ENCODE measurements around the gene MBNL1.

Gene MBNL1

DNA sequence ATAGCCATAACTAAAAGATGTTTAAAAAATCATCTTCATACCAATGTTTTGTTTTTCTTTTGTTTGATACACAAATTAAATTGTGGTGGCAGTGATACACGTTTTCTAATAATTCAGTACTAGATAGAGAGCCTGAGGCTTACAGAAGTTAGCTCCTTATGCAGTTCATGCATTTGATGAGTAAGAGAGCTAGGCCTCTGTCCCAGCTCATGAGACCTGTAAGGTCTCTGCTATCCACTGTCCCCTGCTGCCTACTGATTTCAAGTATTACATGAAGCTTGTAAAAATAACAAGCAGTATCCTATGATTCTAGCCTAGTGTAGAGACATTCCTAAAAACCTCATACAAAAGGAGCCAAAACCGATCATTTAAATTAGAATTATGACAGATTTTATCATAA, 144.5 kb downstream of the MBNL1 start:
- DNase-seq (ENCODE audit: insufficient read length, low spot score) (no peak), FAIRE-seq (no peak)
- TF ChIP-seq, protein P1, sequence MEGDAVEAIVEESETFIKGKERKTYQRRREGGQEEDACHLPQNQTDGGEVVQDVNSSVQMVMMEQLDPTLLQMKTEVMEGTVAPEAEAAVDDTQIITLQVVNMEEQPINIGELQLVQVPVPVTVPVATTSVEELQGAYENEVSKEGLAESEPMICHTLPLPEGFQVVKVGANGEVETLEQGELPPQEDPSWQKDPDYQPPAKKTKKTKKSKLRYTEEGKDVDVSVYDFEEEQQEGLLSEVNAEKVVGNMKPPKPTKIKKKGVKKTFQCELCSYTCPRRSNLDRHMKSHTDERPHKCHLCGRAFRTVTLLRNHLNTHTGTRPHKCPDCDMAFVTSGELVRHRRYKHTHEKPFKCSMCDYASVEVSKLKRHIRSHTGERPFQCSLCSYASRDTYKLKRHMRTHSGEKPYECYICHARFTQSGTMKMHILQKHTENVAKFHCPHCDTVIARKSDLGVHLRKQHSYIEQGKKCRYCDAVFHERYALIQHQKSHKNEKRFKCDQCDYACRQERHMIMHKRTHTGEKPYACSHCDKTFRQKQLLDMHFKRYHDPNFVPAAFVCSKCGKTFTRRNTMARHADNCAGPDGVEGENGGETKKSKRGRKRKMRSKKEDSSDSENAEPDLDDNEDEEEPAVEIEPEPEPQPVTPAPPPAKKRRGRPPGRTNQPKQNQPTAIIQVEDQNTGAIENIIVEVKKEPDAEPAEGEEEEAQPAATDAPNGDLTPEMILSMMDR (IDR thresholded peaks at IDR 0.05; ENCODE audit: insufficient read depth, missing control alignments), result no peak

DNA sequence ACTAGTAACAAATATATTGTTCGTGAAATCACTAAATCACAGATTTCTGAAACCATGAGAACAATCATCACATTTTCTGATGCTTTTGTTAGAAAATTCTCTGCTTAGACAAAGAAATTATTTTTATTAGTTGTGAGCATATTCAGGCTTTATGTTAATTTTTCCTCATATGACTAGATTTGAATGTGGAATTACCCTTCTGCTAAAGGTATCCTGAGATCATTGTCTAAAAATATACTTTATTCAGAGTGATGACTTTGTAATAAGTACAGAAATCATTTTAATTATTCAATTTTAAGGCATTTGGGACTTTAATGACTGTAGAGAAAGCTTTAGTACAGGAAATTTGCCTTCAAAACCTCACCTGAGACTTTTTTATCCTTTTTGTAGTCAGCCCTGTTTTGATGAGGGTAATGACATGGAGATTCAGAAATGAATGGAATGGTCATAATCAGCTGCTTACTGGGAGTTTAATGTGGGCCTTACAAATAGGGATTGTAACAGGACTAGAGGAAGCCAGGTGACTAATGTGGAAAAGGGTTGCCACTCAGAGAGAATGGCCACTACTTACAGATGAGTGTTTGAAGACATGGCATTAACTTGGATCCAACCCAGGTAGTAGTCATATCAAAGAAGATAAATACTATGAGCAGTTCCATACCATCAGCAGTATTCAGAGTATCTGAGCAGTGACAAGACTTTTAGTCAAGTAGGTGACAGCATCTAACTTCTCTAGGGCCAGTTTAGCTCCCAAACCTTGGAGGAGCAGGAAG, 148.3 kb downstream of the MBNL1 start:
- TF ChIP-seq, protein P1 (IDR thresholded peaks at IDR 0.05; ENCODE audit: insufficient read depth, missing control alignments), result no peak
- DNase-seq (ENCODE audit: insufficient read length, low spot score), result no peak

DNA sequence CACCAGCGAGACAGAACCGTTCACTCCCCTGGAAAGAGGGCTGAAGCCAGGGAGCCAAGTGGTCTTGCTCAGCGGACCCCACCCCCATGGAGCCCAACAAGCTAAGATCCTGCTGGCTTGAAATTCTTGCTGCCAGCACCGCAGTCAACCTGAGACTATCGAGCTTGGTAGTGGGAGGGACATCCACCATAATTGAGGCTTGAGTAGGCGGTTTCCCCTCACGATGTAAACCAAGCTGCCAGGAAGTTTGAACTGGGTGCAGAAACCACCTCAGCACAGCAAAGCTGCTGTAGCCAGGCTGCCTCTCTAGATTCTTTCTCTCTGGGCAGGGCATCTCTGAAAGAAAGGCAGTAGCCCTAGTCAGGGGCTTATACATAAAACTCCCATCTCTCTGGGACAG, 151.0 kb downstream of the MBNL1 start:
- no peak for FAIRE-seq
- no peak for DNase-seq (ENCODE audit: insufficient read length, low spot score)
- TF ChIP-seq, protein P1 (IDR thresholded peaks at IDR 0.05; ENCODE audit: insufficient read depth, missing control alignments), result no peak

More for the DNA sequence above, 148.3 kb downstream of the MBNL1 start:
- no peak for FAIRE-seq

DNA sequence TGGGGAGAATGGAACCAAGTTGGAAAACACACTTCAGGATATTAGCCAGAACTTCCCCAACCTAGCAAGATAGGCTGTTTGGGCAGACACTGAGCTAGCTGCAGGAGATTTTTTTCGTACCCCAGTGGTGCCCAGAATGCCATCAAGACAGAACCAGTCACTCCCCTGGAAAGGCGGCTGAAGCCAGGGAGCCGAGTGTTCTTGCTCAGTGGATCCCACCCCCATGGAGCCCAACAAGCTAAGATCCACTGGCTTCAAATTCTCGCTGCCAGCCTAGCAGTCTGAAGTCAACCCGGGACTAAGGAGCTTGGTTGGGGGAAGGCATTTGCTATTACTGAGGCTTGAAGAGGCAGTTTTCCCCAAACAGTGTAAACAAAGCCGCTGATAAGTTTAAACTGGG, 152.4 kb downstream of the MBNL1 start:
- no peak for DNase-seq (ENCODE audit: insufficient read length, low spot score)
- TF ChIP-seq, protein P1 (IDR thresholded peaks at IDR 0.05; ENCODE audit: insufficient read depth, missing control alignments), result no peak
- no peak for FAIRE-seq

DNA sequence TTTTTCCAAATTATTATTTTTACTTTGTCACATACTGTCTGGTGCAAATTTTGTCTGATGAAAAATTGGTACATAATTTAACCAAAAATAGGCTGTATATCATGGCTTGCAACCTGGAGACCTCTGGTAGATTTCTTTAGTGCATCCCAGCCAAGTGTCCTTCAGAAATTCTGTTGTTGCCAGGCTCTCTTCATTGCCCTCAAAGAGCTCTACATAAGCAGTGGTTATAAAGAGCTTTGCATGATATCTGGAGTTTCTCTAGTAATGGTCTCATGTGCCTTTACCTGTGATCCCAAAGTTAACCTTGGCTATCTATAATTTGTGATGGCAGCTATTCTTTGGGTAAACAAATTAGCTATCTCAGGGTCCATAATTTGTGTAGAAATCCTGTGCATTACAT, 157.7 kb downstream of the MBNL1 start:
- TF ChIP-seq, protein P1 (IDR thresholded peaks at IDR 0.05; ENCODE audit: insufficient read depth, missing control alignments), result no peak
- DNase-seq (ENCODE audit: insufficient read length, low spot score), result no peak
- no peak for FAIRE-seq

DNA sequence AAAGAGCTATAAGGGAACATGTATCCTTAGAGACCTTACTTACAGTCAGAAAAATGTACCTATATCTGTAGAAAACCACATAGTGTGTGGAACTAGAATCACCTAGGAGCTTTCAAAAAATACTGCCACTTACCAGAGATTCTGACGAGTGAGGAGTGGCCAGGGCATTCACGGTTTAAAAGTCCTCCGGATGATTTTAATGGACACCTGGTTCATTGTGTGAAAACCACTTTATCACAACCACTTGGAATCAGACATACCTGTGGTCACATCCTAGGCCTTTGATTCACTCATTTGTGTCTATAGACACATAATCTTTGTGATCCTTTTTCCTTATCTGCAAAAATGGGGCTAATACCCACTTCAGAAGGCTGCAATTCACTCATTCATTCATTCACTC, 159.8 kb downstream of the MBNL1 start:
- TF ChIP-seq, protein P1 (IDR thresholded peaks at IDR 0.05; ENCODE audit: insufficient read depth, missing control alignments), result no peak
- no peak for DNase-seq (ENCODE audit: insufficient read length, low spot score)
- FAIRE-seq, result no peak

DNA sequence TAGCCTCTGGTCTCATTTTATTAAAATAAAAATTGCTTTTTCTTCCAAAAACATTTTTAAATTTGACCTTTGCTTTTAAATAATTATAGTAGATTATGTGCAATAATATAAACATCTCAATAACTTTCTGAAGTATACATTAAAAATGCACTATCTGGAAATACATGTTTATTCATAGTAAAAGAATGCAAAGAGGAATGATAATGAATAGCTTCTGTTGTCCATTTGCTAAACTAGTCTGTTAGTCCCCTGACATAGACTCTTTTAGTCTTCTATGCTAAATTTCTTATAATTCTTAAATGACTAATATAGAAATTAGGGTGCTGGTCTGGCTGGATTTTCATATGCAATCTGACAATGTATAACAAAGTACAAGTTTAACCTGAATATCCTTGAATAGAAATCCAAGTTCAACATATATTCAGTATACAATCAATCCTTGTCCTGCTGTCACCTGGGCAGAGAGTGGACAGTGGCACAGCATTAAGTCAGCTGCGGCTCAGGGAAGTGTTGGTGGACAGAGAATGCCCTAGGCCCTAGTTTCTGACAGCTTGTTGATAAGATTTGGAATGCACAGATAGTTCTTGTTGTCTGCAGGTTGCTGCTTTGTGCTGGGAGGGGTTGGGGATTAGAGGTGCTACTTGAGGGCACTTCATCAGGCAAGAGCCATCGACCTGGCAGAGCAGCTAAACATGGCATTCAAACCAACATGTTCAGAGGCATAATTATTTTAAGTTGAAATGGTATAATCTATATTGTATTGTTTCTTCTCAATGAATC, 161.7 kb downstream of the MBNL1 start:
- TF ChIP-seq, protein P1 (IDR thresholded peaks at IDR 0.05; ENCODE audit: insufficient read depth, missing control alignments), result no peak
- FAIRE-seq, result no peak
- no peak for DNase-seq (ENCODE audit: insufficient read length, low spot score)
